ENCODE results near the gene FRMD4B.

DNA sequence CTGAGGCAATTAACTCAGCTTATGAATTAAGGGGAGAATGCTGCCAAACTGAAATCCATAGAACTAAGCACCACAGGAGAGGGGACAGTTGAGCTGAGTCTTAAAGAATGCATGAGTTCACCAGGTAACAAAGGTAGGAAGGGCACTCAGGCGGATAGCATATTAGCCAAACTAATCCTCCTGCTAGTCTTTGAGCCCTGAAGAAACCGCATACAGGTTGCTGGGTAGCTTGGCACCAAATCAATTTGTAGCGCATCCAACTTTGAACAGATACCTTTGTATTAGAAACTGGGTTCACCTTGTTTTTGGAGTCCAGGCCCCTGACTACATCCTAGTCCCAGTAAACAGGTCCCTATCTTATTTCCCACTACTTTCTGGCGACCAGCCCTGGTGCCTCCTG, 93.7 kb downstream of the FRMD4B start:
- TF ChIP-seq, protein P1, sequence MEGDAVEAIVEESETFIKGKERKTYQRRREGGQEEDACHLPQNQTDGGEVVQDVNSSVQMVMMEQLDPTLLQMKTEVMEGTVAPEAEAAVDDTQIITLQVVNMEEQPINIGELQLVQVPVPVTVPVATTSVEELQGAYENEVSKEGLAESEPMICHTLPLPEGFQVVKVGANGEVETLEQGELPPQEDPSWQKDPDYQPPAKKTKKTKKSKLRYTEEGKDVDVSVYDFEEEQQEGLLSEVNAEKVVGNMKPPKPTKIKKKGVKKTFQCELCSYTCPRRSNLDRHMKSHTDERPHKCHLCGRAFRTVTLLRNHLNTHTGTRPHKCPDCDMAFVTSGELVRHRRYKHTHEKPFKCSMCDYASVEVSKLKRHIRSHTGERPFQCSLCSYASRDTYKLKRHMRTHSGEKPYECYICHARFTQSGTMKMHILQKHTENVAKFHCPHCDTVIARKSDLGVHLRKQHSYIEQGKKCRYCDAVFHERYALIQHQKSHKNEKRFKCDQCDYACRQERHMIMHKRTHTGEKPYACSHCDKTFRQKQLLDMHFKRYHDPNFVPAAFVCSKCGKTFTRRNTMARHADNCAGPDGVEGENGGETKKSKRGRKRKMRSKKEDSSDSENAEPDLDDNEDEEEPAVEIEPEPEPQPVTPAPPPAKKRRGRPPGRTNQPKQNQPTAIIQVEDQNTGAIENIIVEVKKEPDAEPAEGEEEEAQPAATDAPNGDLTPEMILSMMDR (IDR thresholded peaks at IDR 0.05): no peak
- TF ChIP-seq EZH2 (IDR thresholded peaks at IDR 0.05): no peak

All from neural progenitor cell (in vitro differentiated cells).